ENCODE measurements around the gene ABLIM1.

DNA sequence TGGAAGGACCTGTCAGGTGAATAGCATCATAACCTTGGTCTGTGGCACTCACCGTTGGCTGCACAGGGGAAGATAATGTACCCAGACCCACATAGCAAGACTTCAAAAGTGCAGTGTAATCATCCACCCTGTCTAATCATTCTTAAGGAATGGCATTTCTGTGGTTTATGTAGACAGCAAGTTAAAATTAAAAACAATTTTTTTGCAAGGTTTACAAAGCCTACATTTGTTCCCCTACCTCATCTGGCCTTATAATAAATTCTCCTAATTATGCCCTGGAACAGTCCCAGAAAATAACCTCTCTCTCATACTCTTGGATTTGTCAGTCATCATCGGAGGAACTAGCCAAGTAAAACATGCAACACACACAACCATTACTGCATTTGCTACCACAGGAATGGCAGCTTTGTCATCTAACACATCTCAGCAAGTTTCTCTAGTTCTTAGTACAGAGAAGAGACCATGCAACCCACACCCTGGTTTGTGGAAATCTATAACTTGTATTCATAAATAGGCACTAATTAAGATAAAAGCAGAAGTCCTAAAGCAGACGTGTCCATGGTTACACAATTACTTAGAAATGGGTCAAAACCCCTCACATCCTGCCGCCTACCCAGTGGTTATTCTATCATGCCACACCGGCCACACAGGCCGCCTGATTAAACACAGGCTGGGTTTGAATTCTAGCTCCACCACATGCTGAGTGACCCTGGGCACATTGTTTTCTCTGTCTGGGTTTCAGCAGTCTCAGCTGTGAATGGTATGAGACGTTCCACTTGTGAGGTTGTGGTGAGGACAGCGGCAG, 19.1 kb downstream of the ABLIM1 start:
- TF ChIP-seq, protein P1, sequence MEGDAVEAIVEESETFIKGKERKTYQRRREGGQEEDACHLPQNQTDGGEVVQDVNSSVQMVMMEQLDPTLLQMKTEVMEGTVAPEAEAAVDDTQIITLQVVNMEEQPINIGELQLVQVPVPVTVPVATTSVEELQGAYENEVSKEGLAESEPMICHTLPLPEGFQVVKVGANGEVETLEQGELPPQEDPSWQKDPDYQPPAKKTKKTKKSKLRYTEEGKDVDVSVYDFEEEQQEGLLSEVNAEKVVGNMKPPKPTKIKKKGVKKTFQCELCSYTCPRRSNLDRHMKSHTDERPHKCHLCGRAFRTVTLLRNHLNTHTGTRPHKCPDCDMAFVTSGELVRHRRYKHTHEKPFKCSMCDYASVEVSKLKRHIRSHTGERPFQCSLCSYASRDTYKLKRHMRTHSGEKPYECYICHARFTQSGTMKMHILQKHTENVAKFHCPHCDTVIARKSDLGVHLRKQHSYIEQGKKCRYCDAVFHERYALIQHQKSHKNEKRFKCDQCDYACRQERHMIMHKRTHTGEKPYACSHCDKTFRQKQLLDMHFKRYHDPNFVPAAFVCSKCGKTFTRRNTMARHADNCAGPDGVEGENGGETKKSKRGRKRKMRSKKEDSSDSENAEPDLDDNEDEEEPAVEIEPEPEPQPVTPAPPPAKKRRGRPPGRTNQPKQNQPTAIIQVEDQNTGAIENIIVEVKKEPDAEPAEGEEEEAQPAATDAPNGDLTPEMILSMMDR (conservative IDR thresholded peaks at IDR 0.05; ENCODE audit: low read depth, low read length): no peak
- TF ChIP-seq EZH2 (IDR thresholded peaks at IDR 0.05; ENCODE audit: borderline replicate concordance, low read depth, low read length, poor library complexity, severe bottlenecking): no peak
